ENCODE data around the gene KCNK10.

DNA sequence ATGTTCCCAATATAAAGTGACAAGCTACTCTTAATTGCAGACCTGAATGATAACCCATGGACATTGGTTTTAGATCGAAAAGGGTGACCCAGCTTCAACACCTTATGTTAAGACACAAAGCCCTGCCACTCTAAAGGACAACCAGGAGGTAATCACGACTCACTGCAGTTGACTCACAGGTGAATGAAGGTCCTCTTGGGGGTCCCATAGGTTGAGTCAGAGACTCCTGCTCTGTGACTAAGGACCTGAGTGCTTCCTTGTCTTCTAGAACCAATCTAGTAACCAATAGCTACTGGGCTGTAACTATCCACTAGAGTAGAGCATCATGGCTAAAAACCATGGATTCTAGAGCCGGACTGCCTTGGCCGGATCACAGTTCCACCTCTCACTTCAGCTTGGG lies 73.8 kb downstream of the KCNK10 start:
- TF ChIP-seq YY1 (IDR thresholded peaks at IDR 0.05; ENCODE audit: insufficient read depth, insufficient read length), result no peak
- TF ChIP-seq ZNF274 (IDR thresholded peaks at IDR 0.05; ENCODE audit: low read depth, low read length), result no peak
